Fibroblast of mammary gland (primary cell): Measurements from ENCODE around the gene ATP2B3.

Source experiments
- DNase-seq: peaks from one replicate; pipeline ENCODE4 v3.0.0-alpha.2; 2010; ENCODE audit warnings: low read depth
- H3K4me3 ChIP-seq: 2 replicates; pipeline ENCODE4 v1.5.1; 2011; ENCODE audit warnings: low read depth, mild to moderate bottlenecking, low read length, moderate library complexity; ENCODE audit not compliant: control insufficient read depth
- CTCF ChIP-seq: conservative IDR thresholded peaks from 2 replicates; pipeline ENCODE4 v1.5.1; 2011; ENCODE audit warnings: low read depth, low read length, inconsistent platforms; ENCODE audit not compliant: control insufficient read depth, insufficient read depth

ATP2B3 gene

DNA sequence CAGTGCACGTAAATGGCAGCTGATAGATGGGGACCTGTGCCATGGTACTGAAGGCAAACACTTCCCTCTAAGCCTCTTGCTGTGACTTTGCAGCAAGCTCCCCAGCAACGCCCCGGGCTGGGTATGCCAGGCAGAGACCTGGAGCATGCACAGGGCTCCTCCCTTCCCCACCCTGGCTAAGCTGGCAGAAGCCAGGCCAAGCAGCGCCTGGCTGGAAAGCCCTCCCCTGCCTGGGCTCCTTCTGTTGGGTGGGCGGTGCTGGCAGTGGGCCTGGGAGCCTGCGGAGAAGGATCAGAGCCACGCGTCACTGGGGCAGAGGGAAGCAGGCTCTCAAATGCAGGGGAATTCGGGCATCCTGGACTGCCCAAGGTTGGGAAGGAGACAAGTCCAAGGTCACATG lies 3.6 kb downstream of the ATP2B3 start:
- DNase-seq: peak; percentile 39
- TF ChIP-seq CTCF: no peak
- H3K4me3 ChIP-seq: no peak overlapping the region

DNA sequence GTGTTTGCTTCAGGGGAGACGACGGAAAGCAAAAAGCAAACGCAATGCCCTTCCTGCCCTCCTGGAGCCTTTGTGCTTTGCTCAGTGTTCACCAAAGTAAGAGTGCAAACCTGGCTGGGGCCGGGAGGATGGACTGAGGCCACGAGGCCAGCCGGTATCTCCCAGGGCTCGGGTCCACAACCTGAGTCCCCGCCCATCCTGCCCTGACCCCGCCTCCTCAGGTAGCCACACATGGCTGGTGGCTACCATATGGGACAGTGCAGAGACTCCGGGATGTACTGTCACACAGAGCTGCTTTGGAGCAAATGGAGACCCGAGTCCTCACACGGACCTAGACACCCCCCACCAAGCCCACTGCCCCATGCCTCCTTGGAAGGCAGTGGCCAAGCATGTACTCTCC lies 4.8 kb downstream of the ATP2B3 start:
- no peak for TF ChIP-seq CTCF
- DNase-seq: no peak
- no peak overlapping the region for H3K4me3 ChIP-seq

GRCh38 chrX:153523269-153523668 lies 5.8 kb downstream of the ATP2B3 start:
- no peak overlapping the region for H3K4me3 ChIP-seq
- TF ChIP-seq CTCF: no peak
- no peak for DNase-seq

- no peak for TF ChIP-seq CTCF
- H3K4me3 ChIP-seq: no peak overlapping the region
- no peak for DNase-seq
Observed at GRCh38 chrX:153524234-153524633, 6.8 kb downstream of the ATP2B3 start.

GRCh38 chrX:153525451-153525850 lies 8.0 kb downstream of the ATP2B3 start:
- DNase-seq: no peak
- no peak overlapping the region for H3K4me3 ChIP-seq
- no peak for TF ChIP-seq CTCF

- TF ChIP-seq CTCF: no peak
- DNase-seq: no peak
- no peak overlapping the region for H3K4me3 ChIP-seq
Observed at GRCh38 chrX:153526042-153526441, 8.6 kb downstream of the ATP2B3 start.

- H3K4me3 ChIP-seq: no peak overlapping the region
- TF ChIP-seq CTCF: no peak
- no peak for DNase-seq
Observed at GRCh38 chrX:153526801-153527200, 9.4 kb downstream of the ATP2B3 start.
